Kidney glomerular epithelial cell (primary cell): ENCODE results near the gene CEACAM1.
"Not testable (repeated sequence)": the region's sequence is repeated elsewhere in the genome, so short reads cannot be mapped to it uniquely, and the experiment has no call there.

ENCODE experiments used
- DNase-seq: peaks from one replicate; lab custom pipeline; 2025; lab: John Stamatoyannopoulos, UW

CEACAM1 gene

DNA sequence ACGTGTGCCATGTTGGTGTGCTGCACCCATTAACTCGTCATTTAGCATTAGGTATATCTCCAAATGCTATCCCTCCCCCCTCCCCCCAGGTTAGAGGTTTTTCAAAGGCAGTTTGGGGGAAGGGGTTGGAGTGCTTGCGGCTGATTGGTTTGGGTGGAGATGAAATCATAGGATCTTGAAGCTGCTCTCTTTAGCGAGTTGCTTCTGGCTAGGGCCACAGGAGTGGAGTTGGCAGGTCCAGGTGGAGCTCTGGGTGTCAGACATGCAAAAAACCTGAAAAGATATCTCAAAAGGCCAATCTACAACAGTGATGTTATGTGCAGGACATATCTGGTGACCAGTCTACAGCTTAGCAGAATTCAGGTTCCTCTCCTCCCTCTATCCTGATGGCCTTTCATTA, 52.9 kb downstream of the CEACAM1 start:
- no peak for DNase-seq

DNA sequence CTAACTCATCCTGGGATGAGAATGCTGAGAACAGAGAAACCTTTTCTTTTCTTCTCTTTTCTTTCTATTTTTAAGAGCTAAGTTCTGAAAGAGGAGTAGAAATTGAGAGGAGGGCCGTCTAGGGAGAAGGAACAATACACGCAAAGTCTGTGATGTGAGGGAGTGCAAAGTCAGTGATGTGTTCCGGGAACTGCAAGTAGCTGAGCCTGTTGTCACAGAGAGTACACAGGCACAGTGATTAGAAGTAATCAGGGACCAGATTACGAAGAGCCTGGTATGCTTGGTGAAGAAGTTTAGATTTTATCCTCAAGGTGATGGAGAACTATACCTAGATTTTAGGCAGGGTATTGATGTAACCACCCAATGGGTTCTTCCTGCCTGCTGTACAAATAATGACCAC, 53.5 kb downstream of the CEACAM1 start:
- no peak for DNase-seq

DNA sequence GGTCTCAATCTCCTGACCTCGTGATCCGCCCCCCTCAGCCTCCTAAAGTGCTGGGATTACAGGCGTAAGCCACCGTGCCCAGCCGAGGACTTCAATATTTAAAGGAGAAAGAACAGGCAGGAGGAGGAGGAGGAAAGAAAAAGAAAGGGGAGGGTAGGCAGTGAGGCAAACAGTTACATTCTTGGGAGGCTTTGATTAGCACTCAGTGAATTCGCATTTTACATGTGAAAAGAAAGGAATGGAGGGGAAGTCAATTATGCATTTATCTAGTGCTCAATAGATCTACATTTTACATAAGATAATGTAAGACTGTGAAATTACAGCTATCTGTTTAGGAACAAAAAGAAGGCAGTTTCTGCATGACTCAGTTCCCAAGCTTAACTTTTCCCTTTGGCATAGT, 54.6 kb downstream of the CEACAM1 start:
- DNase-seq = no peak

DNA sequence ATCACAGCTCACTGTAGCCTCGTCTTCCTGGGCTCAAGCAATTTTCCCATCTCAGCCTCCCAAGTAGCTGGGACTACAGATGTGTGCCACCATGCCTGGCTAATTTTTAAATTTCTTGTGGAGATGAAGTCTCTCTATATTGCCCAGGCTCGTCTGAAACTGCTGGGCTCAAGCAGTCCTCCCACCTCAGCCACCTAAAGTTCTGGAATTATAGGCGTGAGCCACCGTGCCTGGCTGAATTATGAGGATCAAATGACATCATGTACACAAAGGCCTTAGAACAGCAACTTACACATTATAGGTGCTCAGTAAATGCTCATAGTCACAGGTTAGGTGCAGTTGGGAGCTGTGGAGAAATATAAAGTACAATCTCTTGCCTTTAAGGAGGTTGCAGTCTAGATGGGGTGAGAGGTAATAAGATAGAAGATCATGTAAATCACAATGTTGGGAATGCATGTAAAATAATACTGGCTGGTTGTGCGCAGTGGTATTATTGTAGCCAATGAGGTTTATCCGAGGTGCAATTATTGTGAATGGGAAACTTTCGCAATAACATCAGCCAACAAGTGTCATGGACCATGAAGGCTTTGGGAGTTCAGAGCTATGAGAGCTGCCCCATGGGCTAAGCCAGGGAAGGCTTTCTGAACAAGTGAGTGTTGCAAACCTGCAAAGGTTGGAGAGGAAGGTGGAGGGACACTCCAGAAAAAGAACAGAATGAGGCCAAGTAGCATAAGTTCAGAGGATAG, 55.7 kb downstream of the CEACAM1 start:
- no peak for DNase-seq

DNA sequence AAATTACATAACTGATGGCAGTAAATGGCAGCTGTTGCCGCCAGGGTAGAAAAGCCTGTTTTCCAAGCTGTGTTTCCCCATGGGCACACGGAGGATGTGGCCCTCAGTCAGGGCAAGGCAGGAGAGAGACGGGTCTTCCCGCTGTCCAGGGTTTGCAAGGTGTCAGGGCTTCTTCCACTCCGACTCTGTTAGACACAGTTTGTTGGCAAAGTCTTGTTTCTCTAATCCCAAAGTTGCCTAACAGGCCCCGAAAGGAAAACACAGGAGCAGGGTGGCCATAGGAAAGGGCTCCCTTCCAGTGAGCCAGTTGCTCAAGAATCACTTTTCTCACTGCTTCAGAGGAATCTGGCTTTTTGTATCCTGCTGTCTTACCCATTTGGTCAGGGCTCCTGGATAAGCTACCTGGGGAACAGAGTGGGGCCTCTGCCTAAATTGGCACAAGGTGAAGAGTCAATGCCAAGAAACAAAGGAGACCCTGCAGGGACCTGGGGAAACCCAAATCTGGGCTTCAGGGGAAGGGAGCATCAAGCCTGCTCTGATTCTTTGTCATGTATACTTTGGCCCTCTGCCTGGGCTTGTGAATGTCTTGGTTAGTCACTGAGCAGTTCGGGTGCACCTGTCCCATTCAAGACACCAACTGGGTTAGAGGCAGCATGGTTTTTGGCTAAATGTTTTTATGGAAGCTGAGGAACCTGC, 56.6 kb downstream of the CEACAM1 start:
- DNase-seq = no peak

DNA sequence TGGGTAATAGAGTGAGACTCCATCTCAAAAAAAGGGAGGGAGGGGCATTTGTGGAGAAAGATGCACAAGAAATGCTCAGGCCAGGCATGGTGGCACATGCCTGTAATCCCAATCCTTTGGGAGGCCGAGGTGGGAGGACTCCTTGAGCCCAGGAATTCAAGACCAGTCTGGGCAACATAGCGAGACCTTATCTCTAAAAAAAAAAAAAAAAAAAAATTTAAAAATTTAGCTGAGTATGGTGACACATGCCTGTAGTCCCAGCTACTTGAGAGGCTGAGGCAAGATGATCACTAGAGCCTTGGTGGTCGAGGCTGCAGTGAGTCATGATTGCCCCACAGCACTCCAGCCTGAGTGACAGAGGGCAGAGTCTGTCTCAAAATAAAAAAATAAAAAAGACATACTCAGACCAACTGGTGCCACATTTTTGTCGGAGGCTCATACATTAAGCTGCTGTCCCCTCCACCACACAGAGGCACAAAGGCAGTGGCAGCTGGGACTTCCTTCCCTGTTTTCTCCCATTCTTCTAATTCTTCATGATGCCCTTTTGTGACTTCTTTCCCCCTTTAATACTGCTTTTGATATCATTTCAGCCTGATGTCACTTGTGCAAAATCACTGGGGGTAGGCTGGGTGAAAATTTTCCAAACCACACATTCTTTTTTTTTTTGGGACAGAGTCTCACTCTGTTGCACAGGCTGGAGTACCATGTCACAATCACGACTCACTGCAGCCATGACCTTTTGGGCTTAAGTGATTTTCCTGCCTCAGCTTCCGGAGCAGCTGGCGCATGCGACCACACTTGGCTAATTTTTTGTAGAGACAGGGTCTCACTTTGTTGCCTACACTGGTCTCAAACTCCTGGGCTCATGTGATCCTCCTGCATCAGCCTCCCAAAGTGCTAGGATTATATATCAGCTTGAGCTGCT, 58.7 kb downstream of the CEACAM1 start:
- DNase-seq = no peak

DNA sequence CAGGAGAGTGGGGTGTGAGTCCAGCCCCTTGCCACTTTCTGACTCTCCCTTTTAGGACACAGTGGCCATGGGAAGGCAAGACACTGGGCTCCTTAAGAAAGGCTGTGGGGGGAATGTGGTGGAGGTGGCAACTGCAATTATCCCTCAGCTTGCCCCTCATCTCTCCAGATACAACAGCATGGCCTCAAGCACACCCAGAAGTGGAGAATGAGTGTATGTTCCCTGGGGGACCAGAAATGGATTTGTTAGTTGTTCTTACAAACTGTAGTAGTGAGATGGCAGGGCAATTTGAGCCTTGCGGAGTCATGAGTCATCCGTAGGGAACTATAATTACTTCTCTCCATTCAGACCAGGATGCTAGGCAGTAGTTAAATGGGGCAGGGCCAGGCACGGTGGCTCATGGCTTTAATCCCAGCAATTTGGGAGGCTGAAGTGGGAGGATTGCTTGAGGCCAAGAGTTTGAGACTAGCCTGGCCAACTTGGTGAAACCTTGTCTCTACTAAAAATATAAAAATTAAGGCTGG, 59.9 kb downstream of the CEACAM1 start:
- no peak for DNase-seq

DNA sequence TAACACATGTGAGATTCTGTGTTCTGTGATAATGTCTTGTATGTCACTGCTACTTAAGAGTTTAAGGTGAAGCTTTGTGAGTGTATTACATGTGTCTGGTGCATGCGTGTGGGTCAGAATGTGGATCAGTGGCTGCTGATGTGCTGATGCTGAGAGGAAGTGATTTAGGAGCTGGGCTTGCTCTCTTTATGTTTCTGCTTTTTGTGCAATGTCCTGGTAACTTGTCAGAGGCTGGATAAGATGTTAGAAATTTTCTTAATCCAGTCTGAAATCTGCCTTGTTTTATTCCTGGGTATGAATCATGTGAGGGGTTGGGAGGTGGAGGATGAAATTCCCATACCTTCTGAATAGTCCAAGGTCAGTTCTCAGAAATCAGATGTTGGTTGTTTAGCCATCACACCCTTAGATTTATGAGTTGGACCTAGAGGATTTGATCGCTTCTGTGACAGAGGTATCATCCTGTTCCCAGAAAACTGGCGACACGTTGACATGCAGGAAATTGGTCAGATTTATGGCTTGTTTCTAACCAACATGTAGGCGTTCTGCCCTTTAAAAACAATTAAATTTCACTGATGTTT, 61.0 kb downstream of the CEACAM1 start:
- DNase-seq = no peak

DNA sequence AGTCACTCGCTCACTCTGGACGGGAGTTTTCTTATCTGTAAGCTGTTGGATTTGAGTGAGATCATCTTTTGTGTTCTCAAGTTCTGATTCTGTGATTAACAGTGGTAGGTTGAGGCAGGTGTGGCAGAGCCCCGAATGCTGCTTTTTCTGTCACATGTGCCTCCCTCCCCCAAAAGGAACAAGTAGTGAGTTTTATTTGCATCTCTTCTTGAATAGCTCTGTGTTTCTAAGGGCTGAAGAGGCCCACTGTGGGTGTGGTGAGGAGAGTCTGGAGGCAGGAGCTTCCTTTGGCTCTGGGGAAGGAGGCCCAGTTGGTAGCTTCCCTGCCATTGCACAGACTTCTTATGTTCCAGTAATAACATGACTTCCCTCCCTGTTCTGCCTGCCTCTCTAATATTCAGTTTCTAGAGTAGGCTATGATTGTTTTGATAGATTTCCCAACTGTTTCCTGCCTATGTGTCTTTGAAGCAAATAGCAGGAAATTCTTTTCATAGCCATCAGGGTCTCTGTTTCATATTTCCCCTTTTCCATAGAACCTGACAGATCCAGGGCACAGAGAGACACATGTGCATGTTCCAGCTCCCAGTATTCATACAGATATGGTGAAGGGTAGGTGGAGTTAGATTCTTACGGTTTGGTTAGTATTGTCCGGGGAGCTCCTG, 61.6 kb downstream of the CEACAM1 start:
- DNase-seq = no peak

DNA sequence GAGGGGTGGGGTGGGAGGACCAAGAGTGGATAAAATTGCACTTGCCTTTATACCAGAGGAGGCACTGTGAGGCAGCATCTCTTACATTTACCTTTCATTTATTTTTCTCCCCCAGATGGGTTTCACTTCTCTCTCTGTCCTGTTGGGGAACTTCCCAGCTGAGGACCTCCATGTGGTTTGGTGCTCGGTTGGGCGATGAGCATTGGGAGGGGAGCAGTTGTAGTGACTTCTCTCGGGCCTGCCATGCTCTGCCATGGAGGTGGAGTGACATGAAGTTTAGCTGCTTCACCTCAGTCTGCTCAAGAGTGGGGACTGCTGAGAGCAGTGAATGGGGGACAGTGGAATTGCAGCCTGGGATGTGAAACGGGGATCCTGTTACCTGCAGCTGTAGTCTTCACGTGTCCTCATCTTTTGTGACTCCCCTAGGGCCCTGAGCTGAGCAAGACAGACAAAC, 62.4 kb downstream of the CEACAM1 start:
- no peak for DNase-seq

DNA sequence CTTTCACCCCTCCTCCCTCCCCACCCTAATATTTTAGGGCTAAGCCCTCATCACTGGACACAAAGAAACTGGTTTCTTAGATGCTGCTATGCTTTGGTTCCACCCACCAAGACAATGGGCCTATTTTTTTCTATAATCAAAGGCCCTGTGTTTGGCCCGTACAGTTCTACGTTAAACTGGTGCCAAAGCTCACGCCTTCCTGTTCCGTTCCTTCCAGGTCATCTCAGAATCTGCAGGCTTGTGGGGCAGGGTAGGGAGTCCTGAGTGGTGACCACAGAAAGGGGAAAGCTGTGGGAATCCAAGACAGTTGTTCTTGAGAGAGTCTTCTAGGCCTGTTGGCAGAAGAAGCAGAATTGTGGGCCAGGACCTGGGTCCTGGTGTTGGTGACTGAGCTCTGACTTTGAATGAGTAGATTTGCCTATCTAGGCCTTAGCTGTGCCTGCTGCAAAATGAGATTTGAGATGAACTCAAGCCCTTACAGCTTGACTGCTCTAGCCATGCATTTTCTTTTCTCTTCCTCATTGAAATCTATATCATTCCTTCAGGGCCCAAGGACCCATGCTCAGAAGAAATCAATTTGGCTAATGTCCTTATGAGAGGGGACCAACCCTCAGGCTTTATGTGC, 66.5 kb downstream of the CEACAM1 start:
- no peak for DNase-seq

DNA sequence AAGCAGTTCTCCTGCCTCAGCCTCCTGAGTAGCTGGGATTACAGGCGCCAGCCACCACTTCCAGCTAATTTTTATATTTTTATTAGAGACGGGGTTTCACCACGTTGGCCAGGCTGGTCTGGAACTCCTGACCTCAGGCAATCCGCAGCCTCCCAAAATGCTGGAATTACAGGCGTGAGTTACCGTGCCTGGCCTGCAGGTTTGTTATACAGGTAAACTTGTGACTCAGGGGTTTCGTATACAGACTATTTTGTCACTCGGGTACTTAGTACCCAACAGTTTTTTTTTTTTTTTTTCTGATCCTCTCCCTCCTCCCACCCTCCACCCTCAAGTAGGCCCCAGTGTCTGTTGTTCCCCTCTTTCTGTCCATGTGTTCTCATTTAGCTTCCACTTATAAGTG, 67.0 kb downstream of the CEACAM1 start:
- not testable (repeated sequence) for DNase-seq

DNA sequence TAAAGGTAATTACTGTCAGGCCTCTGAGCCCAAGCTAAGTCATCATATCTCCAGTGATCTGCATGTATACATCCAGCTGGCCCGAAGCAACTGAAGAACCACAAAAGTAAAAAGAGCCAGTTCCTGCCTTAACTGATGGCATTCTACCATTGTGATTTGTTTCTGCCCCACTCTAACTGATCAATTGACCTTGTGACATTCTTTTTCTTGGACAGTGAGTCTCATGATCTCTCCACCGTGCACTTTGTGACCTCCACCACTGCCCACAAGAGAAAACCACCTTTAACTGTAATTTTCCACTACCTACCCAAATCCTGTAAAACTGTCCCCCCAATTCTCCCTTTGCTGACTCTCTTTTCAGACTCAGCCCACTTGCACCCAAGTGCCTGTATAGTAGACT, 68.4 kb downstream of the CEACAM1 start:
- no peak for DNase-seq
